Measurements from ENCODE around the gene UQCRQ.
A peak's percentile ranks its signal among the peaks of the same experiment; 100 is the strongest.

The UQCRQ gene

DNA sequence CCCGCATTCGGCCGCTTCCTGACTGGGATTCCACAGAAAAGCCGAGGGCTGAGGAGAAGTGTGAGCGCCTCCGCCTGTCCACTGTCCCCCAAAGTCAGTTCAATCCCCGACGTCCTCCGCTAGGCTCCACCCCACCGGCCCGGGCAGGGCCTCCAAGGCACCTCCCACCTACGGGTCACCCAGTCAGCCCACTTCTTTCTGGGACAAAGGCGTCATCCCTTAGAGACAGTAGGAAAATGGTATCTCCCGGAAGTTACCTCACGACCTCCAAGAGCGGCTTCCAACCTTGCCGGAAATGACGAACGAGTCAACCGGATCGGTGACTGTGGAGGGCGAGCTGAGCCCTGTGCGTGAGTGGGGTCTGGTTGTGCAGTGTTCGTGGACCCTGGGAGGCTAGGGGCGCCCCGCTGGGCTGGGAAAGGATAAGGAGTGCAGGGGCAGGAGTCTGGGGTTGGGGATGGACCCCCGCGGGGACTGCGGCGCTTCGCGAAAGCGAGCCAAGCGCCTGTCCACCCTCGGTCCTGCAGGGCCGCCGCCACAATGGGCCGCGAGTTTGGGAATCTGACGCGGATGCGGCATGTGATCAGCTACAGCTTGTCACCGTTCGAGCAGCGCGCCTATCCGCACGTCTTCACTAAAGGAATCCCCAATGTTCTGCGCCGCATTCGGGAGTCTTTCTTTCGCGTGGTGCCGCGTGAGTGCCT, at the start of gene UQCRQ, which contains the start of gene GDF9:
Gene UQCRQ, plus strand, starts transcription at position 301 of the 704 bp plus-strand sequence. Its CDS starts 240 bp downstream, at position 541.
Gene GDF9, minus strand, starts transcription at position 128 of the 704 bp plus-strand sequence. CDS start 1,936 bp downstream, outside the sequence.
- Histone ChIP-seq H3K27me3 (ENCODE audit: control insufficient read depth in 5 of 5, insufficient read depth in 4 of 5, low read length in 5 of 5) (no peaks in the 10 kb centered on the region), H3K9ac (ENCODE audit: low read length in 5 of 5) (peak within 1 kb of the TSS; percentile 70 to 95 (median 82)), H3K27ac (ENCODE audit: low read depth, low read length) (peak within 1 kb of the TSS; percentile 94), H3K36me3 (ENCODE audit: control insufficient read depth in 5 of 5, insufficient read depth in 5 of 5, low read length in 5 of 5) (peaks cover 0 to 27% (median 16%) of the 10 kb centered on the region in 5 donors), H3K4me3 (ENCODE audit: low read depth in 1 of 5, low read length in 5 of 5) (peak within 1 kb of the TSS; percentile 68 to 92 (median 81)), H3K9me3 (ENCODE audit: control insufficient read depth in 5 of 5, low read length in 5 of 5) (no peaks in the 10 kb centered on the region), H3K4me1 (ENCODE audit: control insufficient read depth in 5 of 5, insufficient read depth in 5 of 5, low read length in 5 of 5) (peaks cover 0 to 25% (median 15%) of the 10 kb centered on the region in 5 donors)

DNA sequence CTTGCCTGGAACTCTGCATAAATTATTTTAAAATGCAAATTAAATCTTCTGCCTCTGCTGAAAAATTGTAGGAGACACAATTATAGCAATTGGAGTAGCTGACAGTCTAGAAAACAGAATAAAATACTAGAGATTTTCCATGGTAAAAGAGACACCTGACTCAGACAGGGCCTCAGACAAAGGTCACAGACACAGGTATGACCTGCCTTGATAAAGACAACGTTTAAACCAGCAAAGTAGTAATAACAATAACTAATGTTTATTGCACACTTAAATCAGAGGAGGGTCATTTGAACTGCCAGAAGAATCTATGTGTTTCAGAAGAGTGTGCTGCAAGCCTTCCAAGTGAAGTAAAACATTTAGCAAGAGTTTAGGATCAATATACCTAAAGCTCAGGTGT, 49.4 kb upstream of the UQCRQ start:
- H3K9me3 ChIP-seq (ENCODE audit: control insufficient read depth in 5 of 5, low read length in 5 of 5), result no peaks in the 10 kb centered on the region
- no peaks in the 10 kb centered on the region for H3K36me3 ChIP-seq (ENCODE audit: control insufficient read depth in 5 of 5, insufficient read depth in 5 of 5, low read length in 5 of 5)
- no peak overlapping the region for H3K9ac ChIP-seq (ENCODE audit: low read length in 5 of 5)
- peaks cover 0 to 11% (median 7%) of the 10 kb centered on the region in 5 donors for H3K27me3 ChIP-seq (ENCODE audit: control insufficient read depth in 5 of 5, insufficient read depth in 4 of 5, low read length in 5 of 5)
- H3K27ac ChIP-seq (ENCODE audit: low read depth, low read length), result no peak overlapping the region
- no peak overlapping the region for H3K4me3 ChIP-seq (ENCODE audit: low read depth in 1 of 5, low read length in 5 of 5)
- peaks cover 2 to 38% (median 19%) of the 10 kb centered on the region in 5 donors for H3K4me1 ChIP-seq (ENCODE audit: control insufficient read depth in 5 of 5, insufficient read depth in 5 of 5, low read length in 5 of 5)

DNA sequence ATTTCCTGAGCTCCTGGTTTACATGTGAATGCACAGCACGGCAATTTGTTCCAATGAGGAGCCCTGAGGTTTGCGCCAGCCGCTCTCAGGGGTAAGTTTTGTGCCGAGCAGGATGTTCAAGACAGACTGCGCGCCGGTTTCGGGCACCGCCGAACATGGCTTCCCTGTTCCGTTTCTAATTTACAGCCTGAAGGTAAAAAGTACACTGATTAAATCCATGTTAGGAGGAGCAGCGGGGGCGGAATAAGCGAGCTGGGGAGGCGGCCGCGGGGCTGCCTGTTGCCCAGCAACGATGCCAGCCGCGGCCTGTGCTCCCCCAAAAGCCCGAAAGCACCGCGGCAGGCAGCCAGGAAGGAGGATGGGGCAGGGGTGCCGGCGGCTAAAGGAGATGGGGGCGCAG, 47.0 kb upstream of the UQCRQ start:
- Histone ChIP-seq H3K4me1 (ENCODE audit: control insufficient read depth in 5 of 5, insufficient read depth in 5 of 5, low read length in 5 of 5) (peaks cover 2 to 38% (median 13%) of the 10 kb centered on the region in 5 donors), H3K36me3 (ENCODE audit: control insufficient read depth in 5 of 5, insufficient read depth in 5 of 5, low read length in 5 of 5) (peaks cover 0 to 10% (median 8%) of the 10 kb centered on the region in 5 donors), H3K9me3 (ENCODE audit: control insufficient read depth in 5 of 5, low read length in 5 of 5) (no peaks in the 10 kb centered on the region), H3K27ac (ENCODE audit: low read depth, low read length) (no peak overlapping the region), H3K9ac (ENCODE audit: low read length in 5 of 5) (no peak overlapping the region), H3K4me3 (ENCODE audit: low read depth in 1 of 5, low read length in 5 of 5) (no peak overlapping the region), H3K27me3 (ENCODE audit: control insufficient read depth in 5 of 5, insufficient read depth in 4 of 5, low read length in 5 of 5) (peaks cover 0 to 2% (median 0%) of the 10 kb centered on the region in 5 donors)

DNA sequence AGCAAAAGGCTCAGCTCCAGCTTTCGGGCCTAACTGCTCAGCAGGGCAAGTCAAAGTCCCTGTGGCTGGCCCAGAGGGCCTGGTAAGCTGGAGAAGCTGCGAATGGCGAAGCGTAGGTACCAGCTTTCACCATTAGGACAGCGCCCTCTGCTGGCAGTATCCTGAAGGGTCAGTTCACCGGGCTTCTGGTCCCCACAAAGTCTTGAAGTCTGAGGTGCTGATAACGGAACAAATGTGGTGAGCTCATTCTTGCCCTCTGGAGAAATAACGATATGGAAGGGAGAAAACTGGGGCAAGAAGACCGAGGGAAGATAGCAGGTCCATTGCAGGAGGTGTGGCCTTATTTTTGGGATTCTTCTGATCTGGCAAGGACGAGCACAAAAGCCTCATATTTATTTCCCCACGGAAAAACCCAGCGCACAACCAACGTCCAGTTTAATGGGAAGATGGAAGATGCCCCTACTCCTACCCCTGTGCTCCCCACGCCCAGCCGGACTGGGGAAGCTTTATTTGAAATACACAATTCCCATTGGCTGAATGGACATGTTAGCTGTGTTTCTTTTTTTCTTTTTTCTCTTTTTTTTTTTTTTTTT, 46.2 kb upstream of the UQCRQ start:
- Histone ChIP-seq H3K9ac (ENCODE audit: low read length in 5 of 5) (no peak overlapping the region), H3K4me3 (ENCODE audit: low read depth in 1 of 5, low read length in 5 of 5) (peak overlapping the region in 1 of 5 donors; percentile 40), H3K9me3 (ENCODE audit: control insufficient read depth in 5 of 5, low read length in 5 of 5) (no peaks in the 10 kb centered on the region), H3K36me3 (ENCODE audit: control insufficient read depth in 5 of 5, insufficient read depth in 5 of 5, low read length in 5 of 5) (peaks cover 0 to 17% (median 14%) of the 10 kb centered on the region in 5 donors), H3K4me1 (ENCODE audit: control insufficient read depth in 5 of 5, insufficient read depth in 5 of 5, low read length in 5 of 5) (peaks cover 2 to 35% (median 13%) of the 10 kb centered on the region in 5 donors), H3K27ac (ENCODE audit: low read depth, low read length) (no peak overlapping the region), H3K27me3 (ENCODE audit: control insufficient read depth in 5 of 5, insufficient read depth in 4 of 5, low read length in 5 of 5) (peaks cover 0 to 2% (median 0%) of the 10 kb centered on the region in 5 donors)

DNA sequence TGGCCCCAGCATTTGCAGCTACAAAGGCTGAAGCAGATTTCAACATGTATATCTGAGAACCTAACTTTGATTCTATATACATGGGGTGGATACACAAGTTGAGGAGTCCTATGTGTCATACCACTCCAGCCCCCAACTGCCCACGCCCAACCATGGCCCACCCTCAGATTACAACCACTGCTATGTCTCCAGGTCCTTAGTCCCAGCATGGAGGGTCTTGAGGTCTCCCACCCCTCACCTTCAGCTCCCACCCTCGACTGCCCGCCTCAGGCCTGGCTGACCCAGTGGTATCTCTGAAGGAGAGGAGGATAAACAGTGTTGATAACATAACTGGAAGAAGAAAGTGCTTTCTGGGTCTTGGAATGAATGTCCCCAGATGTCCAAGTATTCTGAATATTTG, 45.1 kb upstream of the UQCRQ start:
- Histone ChIP-seq H3K36me3 (ENCODE audit: control insufficient read depth in 5 of 5, insufficient read depth in 5 of 5, low read length in 5 of 5) (peaks cover 0 to 17% (median 14%) of the 10 kb centered on the region in 5 donors), H3K4me1 (ENCODE audit: control insufficient read depth in 5 of 5, insufficient read depth in 5 of 5, low read length in 5 of 5) (peaks cover 2 to 35% (median 13%) of the 10 kb centered on the region in 5 donors), H3K4me3 (ENCODE audit: low read depth in 1 of 5, low read length in 5 of 5) (no peak overlapping the region), H3K27me3 (ENCODE audit: control insufficient read depth in 5 of 5, insufficient read depth in 4 of 5, low read length in 5 of 5) (peaks cover 0 to 2% (median 0%) of the 10 kb centered on the region in 5 donors), H3K27ac (ENCODE audit: low read depth, low read length) (no peak overlapping the region), H3K9me3 (ENCODE audit: control insufficient read depth in 5 of 5, low read length in 5 of 5) (no peaks in the 10 kb centered on the region), H3K9ac (ENCODE audit: low read length in 5 of 5) (no peak overlapping the region)

DNA sequence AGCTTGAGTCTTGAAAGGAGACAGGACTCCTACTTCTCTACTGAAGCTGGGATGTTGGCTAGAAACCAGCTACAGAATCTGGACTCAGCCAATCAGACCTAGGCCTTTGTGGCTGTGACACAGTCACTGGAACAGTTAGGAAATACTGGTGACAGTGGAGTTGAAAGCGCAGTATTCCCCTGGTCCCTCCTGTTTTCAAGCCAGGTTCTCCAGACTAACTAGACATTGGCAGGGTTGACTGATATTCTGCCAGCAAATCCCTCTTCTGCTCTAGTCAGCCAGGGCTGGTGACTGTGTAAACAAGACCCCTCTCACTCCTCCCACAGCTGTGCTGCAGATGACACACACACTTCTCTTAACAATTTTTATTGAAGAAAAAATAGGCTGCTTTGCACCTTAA, 44.7 kb upstream of the UQCRQ start:
- H3K9me3 ChIP-seq (ENCODE audit: control insufficient read depth in 5 of 5, low read length in 5 of 5), result no peaks in the 10 kb centered on the region
- peaks cover 2 to 35% (median 17%) of the 10 kb centered on the region in 5 donors for H3K4me1 ChIP-seq (ENCODE audit: control insufficient read depth in 5 of 5, insufficient read depth in 5 of 5, low read length in 5 of 5)
- H3K36me3 ChIP-seq (ENCODE audit: control insufficient read depth in 5 of 5, insufficient read depth in 5 of 5, low read length in 5 of 5), result peaks cover 0 to 20% (median 14%) of the 10 kb centered on the region in 5 donors
- H3K9ac ChIP-seq (ENCODE audit: low read length in 5 of 5), result no peak overlapping the region
- H3K27me3 ChIP-seq (ENCODE audit: control insufficient read depth in 5 of 5, insufficient read depth in 4 of 5, low read length in 5 of 5), result peaks cover 0 to 2% (median 0%) of the 10 kb centered on the region in 5 donors
- H3K27ac ChIP-seq (ENCODE audit: low read depth, low read length), result no peak overlapping the region
- no peak overlapping the region for H3K4me3 ChIP-seq (ENCODE audit: low read depth in 1 of 5, low read length in 5 of 5)

DNA sequence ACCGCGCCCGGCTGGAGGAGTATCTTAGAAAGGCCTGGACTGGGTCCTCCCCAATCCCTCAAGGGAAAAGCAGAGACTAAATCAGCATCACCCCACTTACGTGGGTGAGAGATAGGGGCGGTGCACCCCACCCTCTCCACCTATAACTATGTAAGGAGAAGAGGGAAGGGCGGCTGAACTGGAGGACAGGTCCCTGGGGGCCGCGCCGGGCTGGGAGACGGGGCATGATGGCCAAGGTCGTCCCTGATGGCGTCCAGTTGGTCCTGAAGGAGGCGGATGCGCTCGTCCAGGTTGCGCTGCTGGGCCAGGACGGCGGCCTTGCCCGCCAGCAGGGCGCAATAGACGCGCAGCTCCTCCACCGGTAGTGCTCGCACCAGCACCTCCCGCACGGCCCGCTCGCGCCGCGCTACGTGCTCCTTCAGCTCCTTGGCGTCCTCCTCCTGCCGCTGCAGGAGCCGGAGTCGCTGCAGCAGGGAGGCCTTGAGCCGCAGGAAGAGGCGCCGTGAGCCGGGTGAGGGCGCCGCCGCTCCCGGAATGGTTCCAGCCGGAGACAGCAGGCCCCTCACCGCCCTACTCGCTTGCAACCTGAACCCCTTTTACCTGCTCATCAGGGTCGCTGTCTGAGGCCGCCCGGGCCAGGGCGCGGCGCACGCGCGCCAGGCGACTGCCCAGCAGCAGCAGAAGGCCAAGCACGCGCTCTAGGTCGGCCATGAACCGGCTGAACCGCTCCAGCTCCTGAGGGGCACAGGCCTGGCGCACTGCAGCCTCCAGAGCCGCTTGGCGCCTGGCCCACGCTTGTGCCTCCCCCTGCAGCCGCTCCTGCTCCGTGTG, 43.6 kb upstream of the UQCRQ start:
- peaks cover 0 to 2% (median 0%) of the 10 kb centered on the region in 5 donors for H3K27me3 ChIP-seq (ENCODE audit: control insufficient read depth in 5 of 5, insufficient read depth in 4 of 5, low read length in 5 of 5)
- no peak overlapping the region for H3K9ac ChIP-seq (ENCODE audit: low read length in 5 of 5)

DNA sequence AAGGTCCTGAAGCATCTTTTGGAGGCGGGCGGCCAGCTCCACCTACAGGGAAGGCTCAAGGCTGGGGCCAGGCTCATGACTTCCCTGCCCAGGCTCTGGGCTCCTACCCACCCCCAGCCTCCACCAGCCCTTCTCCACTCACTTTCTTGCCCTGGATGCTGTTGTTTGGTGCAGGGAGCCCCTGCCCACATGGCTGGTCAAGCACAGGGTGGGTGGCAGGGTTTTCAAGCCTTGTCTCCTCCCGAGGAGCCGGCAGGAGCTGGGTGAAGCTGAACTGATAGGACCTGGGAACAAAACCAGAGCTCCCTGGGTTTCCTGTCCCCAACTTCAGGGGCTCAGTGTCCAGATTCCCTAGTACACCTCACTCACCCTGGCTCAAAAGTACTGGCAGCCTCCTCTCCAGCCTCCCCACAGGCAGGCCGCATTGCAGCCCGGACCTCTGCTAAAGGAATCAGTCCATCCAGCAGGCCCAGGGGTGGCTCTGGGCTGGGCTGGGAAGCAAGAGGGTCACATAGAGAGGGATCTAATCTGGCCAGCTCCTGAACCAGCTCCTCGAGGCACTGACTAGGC, 42.9 kb upstream of the UQCRQ start:
- Histone ChIP-seq H3K9me3 (ENCODE audit: control insufficient read depth in 5 of 5, low read length in 5 of 5) (no peaks in the 10 kb centered on the region), H3K9ac (ENCODE audit: low read length in 5 of 5) (no peak overlapping the region), H3K27ac (ENCODE audit: low read depth, low read length) (no peak overlapping the region), H3K36me3 (ENCODE audit: control insufficient read depth in 5 of 5, insufficient read depth in 5 of 5, low read length in 5 of 5) (peaks cover 0 to 23% (median 14%) of the 10 kb centered on the region in 5 donors), H3K27me3 (ENCODE audit: control insufficient read depth in 5 of 5, insufficient read depth in 4 of 5, low read length in 5 of 5) (peaks cover 0 to 2% (median 0%) of the 10 kb centered on the region in 5 donors), H3K4me1 (ENCODE audit: control insufficient read depth in 5 of 5, insufficient read depth in 5 of 5, low read length in 5 of 5) (peaks cover 2 to 35% (median 20%) of the 10 kb centered on the region in 5 donors), H3K4me3 (ENCODE audit: low read depth in 1 of 5, low read length in 5 of 5) (peak overlapping the region in 1 of 5 donors; percentile 19)

More for the DNA sequence above, 43.6 kb upstream of the UQCRQ start:
- Histone ChIP-seq H3K9me3 (ENCODE audit: control insufficient read depth in 5 of 5, low read length in 5 of 5) (no peaks in the 10 kb centered on the region), H3K4me3 (ENCODE audit: low read depth in 1 of 5, low read length in 5 of 5) (peak overlapping the region in 2 of 5 donors; percentile 4 to 19), H3K4me1 (ENCODE audit: control insufficient read depth in 5 of 5, insufficient read depth in 5 of 5, low read length in 5 of 5) (peaks cover 2 to 35% (median 20%) of the 10 kb centered on the region in 5 donors), H3K27ac (ENCODE audit: low read depth, low read length) (no peak overlapping the region), H3K36me3 (ENCODE audit: control insufficient read depth in 5 of 5, insufficient read depth in 5 of 5, low read length in 5 of 5) (peaks cover 0 to 23% (median 14%) of the 10 kb centered on the region in 5 donors)

DNA sequence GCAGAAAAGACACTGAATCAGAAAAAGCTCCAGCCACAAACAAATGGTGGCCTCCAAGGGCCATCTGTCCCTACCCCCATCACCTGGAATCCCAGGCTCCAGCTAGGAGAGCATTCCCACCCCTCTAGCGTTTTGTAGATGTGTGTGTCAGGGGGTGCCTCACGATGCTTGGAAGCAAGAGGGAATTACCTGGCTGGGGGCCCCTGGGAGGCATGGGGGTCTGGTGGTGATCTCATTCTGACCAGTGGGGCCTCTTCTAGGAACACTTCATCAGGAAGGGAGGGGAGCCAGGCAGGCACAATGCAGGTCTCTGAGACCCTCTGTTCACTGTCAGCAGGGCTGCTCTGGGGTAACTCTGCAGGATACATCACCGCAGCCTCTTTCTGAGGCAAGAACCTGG, 42.0 kb upstream of the UQCRQ start:
- Histone ChIP-seq H3K9ac (ENCODE audit: low read length in 5 of 5) (no peak overlapping the region), H3K36me3 (ENCODE audit: control insufficient read depth in 5 of 5, insufficient read depth in 5 of 5, low read length in 5 of 5) (peaks cover 0 to 23% (median 14%) of the 10 kb centered on the region in 5 donors), H3K9me3 (ENCODE audit: control insufficient read depth in 5 of 5, low read length in 5 of 5) (no peaks in the 10 kb centered on the region), H3K27me3 (ENCODE audit: control insufficient read depth in 5 of 5, insufficient read depth in 4 of 5, low read length in 5 of 5) (peaks cover 0 to 2% (median 0%) of the 10 kb centered on the region in 5 donors), H3K4me1 (ENCODE audit: control insufficient read depth in 5 of 5, insufficient read depth in 5 of 5, low read length in 5 of 5) (peaks cover 3 to 40% (median 25%) of the 10 kb centered on the region in 5 donors), H3K27ac (ENCODE audit: low read depth, low read length) (no peak overlapping the region), H3K4me3 (ENCODE audit: low read depth in 1 of 5, low read length in 5 of 5) (no peak overlapping the region)

Measured in subcutaneous abdominal adipose tissue (tissue), 5 donors.